Astrocyte (in vitro differentiated cells and primary cell): ENCODE results near the gene PALM2AKAP2. TPM values are rescaled to one million over a fixed set of nuclear protein-coding genes. Genes with fewer than 3 reads are reported as not detected.

Source experiments
- DNase-seq: peaks from one replicate; pipeline ENCODE4 v3.0.0-alpha.2; 2010; ENCODE audit warnings: low read depth
- FAIRE-seq: peaks from 2 replicates; lab custom pipeline; 2011; peaks lifted over from hg19 to GRCh38; lab: Jason Lieb, UNC
- H2AFZ ChIP-seq: 2 replicates; pipeline ENCODE4 v1.6.0; 2012; ENCODE audit warnings: low read depth, low read length, inconsistent platforms
- H3K27ac ChIP-seq: 2 replicates; pipeline ENCODE4 v1.5.1; 2011; ENCODE audit warnings: low read depth, low read length, inconsistent platforms
- H3K27me3 ChIP-seq: 2 replicates; pipeline ENCODE4 v1.6.0; 2011; ENCODE audit warnings: low read length, inconsistent platforms; ENCODE audit not compliant: insufficient read depth
- H3K36me3 ChIP-seq: 2 replicates; pipeline ENCODE4 v1.5.1; 2011; ENCODE audit warnings: low read length, inconsistent platforms; ENCODE audit not compliant: insufficient read depth
- H3K4me1 ChIP-seq: 2 replicates; pipeline ENCODE4 v1.5.1; 2011; ENCODE audit warnings: low read length, inconsistent platforms; ENCODE audit not compliant: insufficient read depth
- H3K4me2 ChIP-seq: 2 replicates; pipeline ENCODE4 v1.6.0; 2012; ENCODE audit warnings: low read length, inconsistent platforms
- H3K4me3 ChIP-seq: 2 replicates; pipeline ENCODE4 v1.5.1; 2011; ENCODE audit warnings: low read depth, mild to moderate bottlenecking, low read length, inconsistent platforms; ENCODE audit not compliant: insufficient read depth
- H3K79me2 ChIP-seq: 2 replicates; pipeline ENCODE4 v1.6.0; 2012; ENCODE audit warnings: mild to moderate bottlenecking, low read length, inconsistent platforms; ENCODE audit not compliant: insufficient read depth
- H3K9ac ChIP-seq: 2 replicates; pipeline ENCODE4 v1.6.0; 2012; ENCODE audit warnings: mild to moderate bottlenecking, low read length, inconsistent platforms
- H3K9me3 ChIP-seq: 2 replicates; pipeline ENCODE4 v1.5.1; 2012; ENCODE audit warnings: low read depth, mild to moderate bottlenecking, low read length, inconsistent platforms; ENCODE audit not compliant: insufficient read depth
- H4K20me1 ChIP-seq: 2 replicates; pipeline ENCODE4 v1.6.0; 2012; ENCODE audit warnings: low read length, inconsistent platforms; ENCODE audit not compliant: insufficient read depth
- H3K27ac Mint-ChIP-seq: one replicate; pipeline ENCODE4 v1.8.0; 2021; ENCODE audit warnings: mild to moderate bottlenecking, mixed read lengths; ENCODE audit not compliant: unreplicated experiment
- H3K27me3 Mint-ChIP-seq: one replicate; pipeline ENCODE4 v1.8.0; 2021; ENCODE audit warnings: low read depth, mixed read lengths; ENCODE audit not compliant: unreplicated experiment
- H3K36me3 Mint-ChIP-seq: one replicate; pipeline ENCODE4 v1.8.0; 2021; ENCODE audit warnings: low read depth, mixed read lengths; ENCODE audit not compliant: unreplicated experiment
- H3K4me1 Mint-ChIP-seq: one replicate; pipeline ENCODE4 v1.8.0; 2021; ENCODE audit warnings: low read depth, mixed read lengths; ENCODE audit not compliant: unreplicated experiment
- H3K4me3 Mint-ChIP-seq: one replicate; pipeline ENCODE4 v1.8.0; 2021; ENCODE audit warnings: mild to moderate bottlenecking, moderate library complexity, mixed read lengths; ENCODE audit not compliant: unreplicated experiment
- H3K9me3 Mint-ChIP-seq: one replicate; pipeline ENCODE4 v1.8.0; 2021; ENCODE audit warnings: mild to moderate bottlenecking, mixed read lengths; ENCODE audit not compliant: unreplicated experiment
- CTCF ChIP-seq: IDR thresholded peaks from 2 replicates; pipeline ENCODE4 v1.5.1; 2011; ENCODE audit warnings: low read depth, mild to moderate bottlenecking, inconsistent platforms, low read length, moderate library complexity; ENCODE audit not compliant: insufficient read depth
- EZH2 ChIP-seq: IDR thresholded peaks from 2 replicates; pipeline ENCODE4 v1.6.1; 2012; ENCODE audit warnings: mild to moderate bottlenecking, low read length, inconsistent platforms; ENCODE audit not compliant: insufficient read depth
- total RNA-seq: library from RNA; stranded (reverse); gene quantifications from 2 replicates; pipeline ENCODE4 v1.2.1, GENCODE V29; 2021

The PALM2AKAP2 gene
- total RNA-seq, 1 donor from 2014 or later, result 58.1 TPM

- Histone ChIP-seq H3K9ac (no peak overlapping the region), H3K4me3 (no peak overlapping the region), H2AFZ (no peak overlapping the region), H3K4me1 (no peaks in the 10 kb centered on the region), H3K27me3 (no peaks in the 10 kb centered on the region), H3K36me3 (no peaks in the 10 kb centered on the region), H3K9me3 (no peaks in the 10 kb centered on the region), H3K27ac (no peak overlapping the region), H3K4me2 (no peak overlapping the region), H3K79me2 (no peaks in the 10 kb centered on the region), H4K20me1 (no peaks in the 10 kb centered on the region)
- no peak for FAIRE-seq
- Mint-ChIP-seq H3K4me3 (no peak overlapping the region), H3K27me3 (peaks cover 15% of the 10 kb centered on the region), H3K4me1 (peaks cover 6% of the 10 kb centered on the region), H3K36me3 (no peaks in the 10 kb centered on the region), H3K27ac (no peak overlapping the region), H3K9me3 (no peaks in the 10 kb centered on the region)
- no peak for DNase-seq
- TF ChIP-seq CTCF, result no peak
- TF ChIP-seq EZH2, result no peak
Measured at GRCh38 chr9:109759589-109759988, 20.4 kb upstream of the PALM2AKAP2 start.

GRCh38 chr9:109765278-109765677 is 14.7 kb upstream of the PALM2AKAP2 start:
- Histone ChIP-seq H3K27ac (no peak overlapping the region), H3K9me3 (no peaks in the 10 kb centered on the region), H2AFZ (no peak overlapping the region), H3K4me3 (no peak overlapping the region), H3K9ac (no peak overlapping the region), H3K4me2 (no peak overlapping the region), H3K36me3 (no peaks in the 10 kb centered on the region), H3K79me2 (no peaks in the 10 kb centered on the region), H4K20me1 (no peaks in the 10 kb centered on the region), H3K4me1 (peaks cover 14% of the 10 kb centered on the region), H3K27me3 (no peaks in the 10 kb centered on the region)
- Mint-ChIP-seq H3K4me3 (no peak overlapping the region), H3K4me1 (peaks cover 18% of the 10 kb centered on the region), H3K9me3 (no peaks in the 10 kb centered on the region), H3K36me3 (no peaks in the 10 kb centered on the region), H3K27ac (no peak overlapping the region), H3K27me3 (peaks cover 16% of the 10 kb centered on the region)
- DNase-seq, result no peak
- no peak for FAIRE-seq
- TF ChIP-seq EZH2 (no peak), CTCF (no peak)

GRCh38 chr9:109765830-109766229 is 14.2 kb upstream of the PALM2AKAP2 start:
- no peak for FAIRE-seq
- H3K9ac ChIP-seq, result no peak overlapping the region
- H3K27me3 Mint-ChIP-seq, result peaks cover 16% of the 10 kb centered on the region

More at GRCh38 chr9:109765830-109766229, 14.2 kb upstream of the PALM2AKAP2 start:
- Histone ChIP-seq H2AFZ (no peak overlapping the region), H4K20me1 (no peaks in the 10 kb centered on the region), H3K27ac (no peak overlapping the region), H3K36me3 (no peaks in the 10 kb centered on the region), H3K9me3 (no peaks in the 10 kb centered on the region), H3K27me3 (no peaks in the 10 kb centered on the region), H3K79me2 (no peaks in the 10 kb centered on the region), H3K4me2 (no peak overlapping the region), H3K4me1 (peaks cover 19% of the 10 kb centered on the region), H3K4me3 (no peak overlapping the region)
- no peak for TF ChIP-seq CTCF
- no peak for TF ChIP-seq EZH2
- H3K36me3 Mint-ChIP-seq, result no peaks in the 10 kb centered on the region
- H3K4me1 Mint-ChIP-seq, result peaks cover 24% of the 10 kb centered on the region
- no peak for DNase-seq
- H3K27ac Mint-ChIP-seq, result no peak overlapping the region
- no peak overlapping the region for H3K4me3 Mint-ChIP-seq
- no peaks in the 10 kb centered on the region for H3K9me3 Mint-ChIP-seq
